ENCODE measurements around the gene NUFIP1.
A peak's percentile ranks its signal among the peaks of the same experiment; 100 is the strongest.

Gene NUFIP1

DNA sequence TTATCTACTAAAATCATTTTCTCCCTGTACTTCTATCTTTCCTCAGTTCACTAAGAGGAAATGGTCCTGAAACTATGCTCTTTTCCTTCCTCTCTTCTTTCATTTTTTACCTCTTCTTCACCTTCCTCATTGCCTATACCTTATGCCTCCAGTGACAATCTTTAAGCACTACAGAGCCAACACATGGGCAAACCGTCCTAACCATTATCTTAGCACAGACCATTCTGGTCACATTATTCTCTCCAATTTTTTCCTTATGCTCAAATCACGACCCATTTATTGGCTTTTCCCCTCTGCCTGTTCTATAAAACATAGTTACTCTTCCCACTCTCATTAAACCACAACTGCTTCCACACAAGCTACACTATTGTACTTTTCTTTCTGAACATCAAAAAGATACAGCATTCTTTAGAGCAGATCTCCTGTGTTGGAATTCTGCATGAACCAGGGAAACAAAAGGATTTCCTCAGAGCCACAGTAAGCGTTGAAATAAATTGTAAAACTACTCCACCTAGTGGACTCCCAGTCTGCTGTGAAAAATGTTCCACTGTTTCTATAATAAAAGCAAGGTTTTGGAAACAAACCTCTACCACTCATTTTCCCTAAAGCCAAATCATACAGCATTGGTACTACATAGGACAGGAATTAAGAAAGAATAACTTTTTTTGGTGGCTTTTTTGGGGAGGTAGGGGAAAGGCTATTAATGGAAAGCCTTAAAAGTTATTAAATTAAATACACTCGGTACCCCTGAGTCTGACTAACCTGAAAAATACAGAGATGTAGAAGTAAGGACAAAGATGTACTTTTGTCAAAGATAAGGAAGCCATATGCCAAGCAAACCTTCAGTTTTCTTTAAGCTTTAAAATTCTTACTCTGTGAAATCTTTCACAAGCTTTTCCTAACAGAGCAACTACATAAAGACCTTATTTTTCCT is 19.5 kb downstream of the NUFIP1 start:
- peak; percentile 70 for TF ChIP-seq CTCF (conservative IDR thresholded peaks at IDR 0.05; ENCODE audit: low read depth, low read length)
- H3K4me3 ChIP-seq (ENCODE audit: low read length) = no peak overlapping the region
- DNase-seq (ENCODE audit: low read depth) = no peak

DNA sequence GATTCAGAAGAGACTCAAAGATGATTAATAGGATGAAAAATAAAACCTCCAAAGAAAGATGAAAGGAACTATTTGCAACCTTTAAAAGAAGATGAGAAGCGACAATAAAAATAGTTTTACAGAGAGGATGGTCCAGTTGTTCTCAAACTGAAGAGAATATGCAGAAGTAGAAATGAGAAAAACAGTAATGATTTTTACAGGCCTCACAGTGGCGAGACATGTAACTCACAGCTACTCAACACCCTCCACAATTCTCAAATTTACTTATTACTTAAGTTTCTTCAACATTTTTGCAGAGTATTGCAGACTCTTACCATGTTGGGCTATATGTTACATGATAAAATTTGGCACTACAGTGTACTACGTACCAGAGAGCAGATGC is 20.8 kb downstream of the NUFIP1 start:
- no peak for DNase-seq (ENCODE audit: low read depth)
- TF ChIP-seq CTCF (conservative IDR thresholded peaks at IDR 0.05; ENCODE audit: low read depth, low read length) = no peak
- no peak overlapping the region for H3K4me3 ChIP-seq (ENCODE audit: low read length)

DNA sequence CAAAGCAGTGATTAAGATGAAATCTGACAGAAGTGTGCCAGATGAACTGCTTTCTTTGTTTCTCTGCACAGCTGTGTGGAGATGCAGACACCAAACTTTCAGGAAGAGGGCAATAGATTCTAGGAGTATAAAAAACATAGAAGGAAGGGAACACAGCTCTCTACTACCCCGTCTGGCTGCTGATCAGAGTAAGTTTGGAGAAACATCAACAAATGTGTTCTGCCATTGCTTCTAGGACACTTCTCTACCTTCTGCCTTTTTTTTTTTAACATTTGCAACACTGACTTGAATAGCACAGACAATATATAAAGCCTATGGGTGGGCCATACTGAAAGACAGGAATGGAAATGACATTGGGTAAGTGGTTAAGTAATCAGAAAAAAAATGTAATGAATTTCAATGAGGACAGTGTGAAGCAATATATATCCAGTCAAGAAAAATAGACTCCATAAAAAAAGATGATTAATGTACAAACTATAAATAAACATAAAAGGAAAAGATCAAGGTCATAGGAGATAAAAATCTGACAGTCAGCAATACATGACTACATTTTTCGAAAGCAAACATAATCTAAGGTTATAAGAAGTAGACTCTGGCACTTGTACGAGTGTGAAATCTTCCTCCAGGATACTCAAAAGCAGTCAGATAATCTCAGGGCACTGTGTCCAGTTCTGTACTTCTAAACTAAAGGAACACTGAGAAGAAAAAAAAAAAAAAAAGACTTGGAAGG is 21.4 kb downstream of the NUFIP1 start:
- DNase-seq (ENCODE audit: low read depth) = no peak
- H3K4me3 ChIP-seq (ENCODE audit: low read length) = no peak overlapping the region
- TF ChIP-seq CTCF (conservative IDR thresholded peaks at IDR 0.05; ENCODE audit: low read depth, low read length) = peak; percentile 34

DNA sequence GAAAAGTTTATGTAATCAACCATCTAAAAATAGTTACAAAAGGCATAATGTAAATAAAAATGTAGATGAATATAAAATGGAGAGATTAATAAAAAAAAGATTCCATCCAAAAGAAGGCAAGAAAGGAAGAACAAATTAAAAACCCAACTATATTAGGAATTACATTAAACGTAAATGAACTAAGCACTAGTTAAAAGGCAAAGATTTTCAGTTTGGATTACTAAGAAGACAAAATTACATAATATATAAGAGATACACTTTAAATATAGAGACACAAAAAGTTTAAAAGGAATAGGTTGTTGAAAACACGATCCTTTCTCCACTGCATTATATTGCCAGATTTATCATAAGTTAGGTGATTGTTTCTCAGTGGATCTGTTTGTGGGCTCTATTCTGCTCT is 27.3 kb downstream of the NUFIP1 start:
- no peak for TF ChIP-seq CTCF (conservative IDR thresholded peaks at IDR 0.05; ENCODE audit: low read depth, low read length)
- no peak overlapping the region for H3K4me3 ChIP-seq (ENCODE audit: low read length)
- DNase-seq (ENCODE audit: low read depth) = no peak

- DNase-seq (ENCODE audit: low read depth) = no peak
- no peak overlapping the region for H3K4me3 ChIP-seq (ENCODE audit: low read length)
- TF ChIP-seq CTCF (conservative IDR thresholded peaks at IDR 0.05; ENCODE audit: low read depth, low read length) = no peak
These were observed 33.9 kb downstream of the NUFIP1 start for GRCh38 chr13:44955406-44955805.

DNA sequence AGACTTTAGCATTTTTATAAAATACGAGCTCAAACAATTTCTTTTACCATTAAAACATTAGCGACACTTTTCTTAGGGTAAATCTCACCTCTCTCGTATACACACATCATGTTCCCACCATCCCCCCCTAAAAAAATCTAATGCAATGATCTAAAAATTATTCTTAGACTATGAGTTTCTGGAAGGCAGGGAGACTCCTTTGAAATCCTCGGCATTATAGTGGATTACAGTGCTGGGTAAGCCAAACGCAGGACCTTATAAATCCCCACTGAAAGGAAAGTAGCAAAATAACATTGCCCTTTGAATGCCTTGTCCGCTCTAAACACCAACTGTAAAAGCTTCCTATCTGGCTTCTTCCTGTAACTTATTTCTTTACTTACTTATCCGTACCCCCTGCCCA is 35.0 kb downstream of the NUFIP1 start:
- no peak for TF ChIP-seq CTCF (conservative IDR thresholded peaks at IDR 0.05; ENCODE audit: low read depth, low read length)
- DNase-seq (ENCODE audit: low read depth) = no peak
- H3K4me3 ChIP-seq (ENCODE audit: low read length) = no peak overlapping the region

All from retinal pigment epithelial cell (primary cell).